HCT116 (cell line): ENCODE results near the gene ASPG. TPM values are rescaled to one million over a fixed set of nuclear protein-coding genes. Genes with fewer than 3 reads are reported as not detected.
A peak's percentile ranks its signal among the peaks of the same experiment; 100 is the strongest.

ENCODE experiments used
- ATAC-seq: fragments of 200-7000 bp; cut with Tn5 transposase; 2 replicates; pipeline ENCODE4 v1.9.1; 2020; ENCODE audit warnings: mild to moderate bottlenecking, moderate library complexity
- BruUV-seq: library from RNA; stranded (reverse); fragments of 400-500 nt; replicated peaks from 2 replicates; lab custom pipeline; 2021; lab: Mats Ljungman, UMichigan
- CTCF ChIA-PET: fragments of 300-600 bp; sonication (Branson Sonifier 250); formaldehyde crosslinking; loops from one replicate; lab custom pipeline; 2021; ENCODE audit warnings: antibody characterized with exemption; lab: Charles Lee
- POLR2A ChIA-PET: fragments of 300-600, 350-600 bp; sonication (Branson Sonifier 250); formaldehyde crosslinking; loops from one replicate; lab custom pipeline; 2021; ENCODE audit warnings: antibody characterized with exemption; lab: Charles Lee
- RAD21 ChIA-PET, 2 experiments: fragments of 300-600 bp; sonication (Branson Sonifier 250); formaldehyde crosslinking; loops; one replicate each; lab custom pipeline; 2023; ENCODE audit warnings: low total read pairs in 2 of 2; ENCODE audit not compliant: uncharacterized antibody in 2 of 2, unreplicated experiment in 2 of 2, low non-redundant PET in 1 of 2; lab: Charles Lee
- DNase-seq: peaks from one replicate; pipeline ENCODE4 v3.0.0-alpha.2; 2010; ENCODE audit warnings: low read depth, low spot score
- H2AFZ ChIP-seq: fragments of 200-600 bp; shearing (Covaris generic), sonication (generic); 2 replicates; pipeline ENCODE4 v1.6.1; 2017; ENCODE audit warnings: low read depth, mixed run types, mixed read lengths, antibody characterized with exemption, low read length; ENCODE audit not compliant: poor library complexity, severe bottlenecking
- H3K27ac ChIP-seq: 2 replicates; pipeline ENCODE4 v1.5.1; 2012; ENCODE audit warnings: low read depth, low read length
- H3K27me3 ChIP-seq: fragments of 200-600 bp; sonication (generic); 2 replicates; pipeline ENCODE4 v1.6.1; 2016; ENCODE audit warnings: mixed run types, low read length, mixed read lengths; ENCODE audit not compliant: insufficient read depth
- H3K36me3 ChIP-seq, 2 experiments: fragments of 200-500 bp in 1 of 2; fragments of 200-600 bp in 1 of 2; sonication (Bioruptor generic) in 1 of 2; sonication (generic) in 1 of 2; 2 replicates each; pipeline versions ENCODE4 v1.5.1 to v1.6.1; 2014 to 2016; ENCODE audit warnings: low read length in 2 of 2, inconsistent platforms in 1 of 2, mixed read lengths in 1 of 2, mixed run types in 1 of 2; ENCODE audit not compliant: insufficient read depth in 2 of 2, control insufficient read depth in 1 of 2
- H3K4me1 ChIP-seq, 2 experiments: fragments of 200-600 bp in 1 of 2; sonication (generic) in 1 of 2; 2 replicates each; pipeline versions ENCODE4 v1.5.1 to v1.6.1; 2012 to 2017; ENCODE audit warnings: low read length in 2 of 2, inconsistent platforms in 1 of 2, mild to moderate bottlenecking in 1 of 2, mixed read lengths in 1 of 2, mixed run types in 1 of 2, moderate library complexity in 1 of 2; ENCODE audit not compliant: insufficient read depth in 2 of 2, control insufficient read depth in 1 of 2
- H3K4me2 ChIP-seq: fragments of 200-600 bp; sonication (generic); 2 replicates; pipeline ENCODE4 v1.6.1; 2017; ENCODE audit warnings: mixed run types, low read length, mixed read lengths
- H3K4me3 ChIP-seq, 2 experiments: fragments of 200-600 bp in 1 of 2; sonication (generic) in 1 of 2; replicated peaks in 1 of 2; 2 replicates each; pipeline ENCODE4 v1.5.1; 2011 to 2016; ENCODE audit warnings: low read length in 2 of 2, control low read depth in 1 of 2, low read depth in 1 of 2, mild to moderate bottlenecking in 1 of 2, mixed read lengths in 1 of 2, mixed run types in 1 of 2
- H3K79me2 ChIP-seq: fragments of 200-600 bp; sonication (generic); 2 replicates; pipeline ENCODE4 v1.6.1; 2017; ENCODE audit warnings: mild to moderate bottlenecking, mixed run types, low read length, moderate library complexity, mixed read lengths; ENCODE audit not compliant: insufficient read depth
- H3K9ac ChIP-seq: fragments of 200-600 bp; sonication (generic); 2 replicates; pipeline ENCODE4 v1.6.1; 2016; ENCODE audit warnings: low read length, mixed read lengths
- H3K9me2 ChIP-seq: fragments of 200-600 bp; sonication (generic), shearing (Covaris generic); 2 replicates; pipeline ENCODE4 v1.6.1; 2017; ENCODE audit warnings: mixed run types, mild to moderate bottlenecking, moderate library complexity; ENCODE audit not compliant: insufficient read depth
- H3K9me3 ChIP-seq, 2 experiments: fragments of 200-500 bp in 1 of 2; fragments of 200-600 bp in 1 of 2; sonication (Bioruptor generic) in 1 of 2; sonication (generic) in 1 of 2; 2 replicates each; pipeline ENCODE4 v1.6.1; 2014 to 2017; ENCODE audit warnings: low read length in 2 of 2, mixed read lengths in 2 of 2, inconsistent platforms in 1 of 2, low read depth in 1 of 2, mild to moderate bottlenecking in 1 of 2, mixed run types in 1 of 2, moderate library complexity in 1 of 2; ENCODE audit not compliant: control insufficient read depth in 1 of 2, insufficient read depth in 1 of 2
- H4K20me1 ChIP-seq: fragments of 200-600 bp; sonication (generic), shearing (Covaris generic); 2 replicates; pipeline ENCODE4 v1.6.1; 2017; ENCODE audit warnings: mixed run types, mild to moderate bottlenecking, moderate library complexity; ENCODE audit not compliant: insufficient read depth
- CBX3 ChIP-seq: IDR thresholded peaks from 2 replicates; pipeline ENCODE4 v1.6.1; 2012; ENCODE audit warnings: low read depth
- CEBPB ChIP-seq: IDR thresholded peaks from 2 replicates; pipeline ENCODE4 v1.6.1; 2012; ENCODE audit warnings: low read depth
- EGR1 ChIP-seq: IDR thresholded peaks from 2 replicates; pipeline ENCODE4 v1.6.1; 2012; ENCODE audit warnings: low read depth
- ELF1 ChIP-seq: IDR thresholded peaks from 2 replicates; pipeline ENCODE4 v1.6.1; 2012; ENCODE audit warnings: low read depth, borderline replicate concordance
- EZH2 ChIP-seq: fragments of 200-600 bp; sonication (generic); IDR thresholded peaks from 2 replicates; pipeline ENCODE4 v1.6.1; 2017; ENCODE audit warnings: antibody characterized with exemption, mixed run types
- EZH2phosphoT487 ChIP-seq: fragments of 200-600 bp; IDR thresholded peaks from 2 replicates; pipeline ENCODE4 v1.6.1; 2018; ENCODE audit warnings: antibody characterized with exemption, borderline replicate concordance
- RAD21 ChIP-seq: IDR thresholded peaks from 2 replicates; pipeline ENCODE4 v1.6.1; 2012; ENCODE audit warnings: low read depth, mild to moderate bottlenecking
- SIN3A ChIP-seq: IDR thresholded peaks from 2 replicates; pipeline ENCODE4 v1.6.1; 2012; ENCODE audit warnings: low read depth
- SP1 ChIP-seq: IDR thresholded peaks from 2 replicates; pipeline ENCODE4 v1.6.1; 2012; ENCODE audit warnings: low read depth
- SRF ChIP-seq: IDR thresholded peaks from 2 replicates; pipeline ENCODE4 v1.6.1; 2012; ENCODE audit warnings: low read depth
- TCF7L2 ChIP-seq: IDR thresholded peaks from 2 replicates; pipeline ENCODE4 v1.7.0; 2011; ENCODE audit warnings: borderline replicate concordance, inconsistent platforms; ENCODE audit not compliant: insufficient read depth, insufficient read length; ENCODE audit errors: extremely low read depth
- YY1 ChIP-seq: IDR thresholded peaks from 2 replicates; pipeline ENCODE4 v1.6.1; 2011; ENCODE audit warnings: low read length, low read depth, moderate library complexity, mild to moderate bottlenecking; ENCODE audit not compliant: insufficient replicate concordance; ENCODE audit errors: extremely low read depth
- ZFX ChIP-seq: fragments of 450-650 bp; IDR thresholded peaks from 2 replicates; pipeline ENCODE4 v1.6.1; 2017
- ZNF274 ChIP-seq: fragments of 200-500 bp; sonication (Bioruptor generic); IDR thresholded peaks from 2 replicates; pipeline ENCODE4 v1.6.1; 2014; ENCODE audit warnings: mild to moderate bottlenecking, low read depth, low read length, inconsistent platforms
- intact Hi-C: fragments of 100-400 bp; cut with micrococcal nuclease; formaldehyde crosslinking; loops from 2 replicates; pipeline ENCODE4 v1.10.0; 2022
- total RNA-seq: library from RNA; stranded (reverse); gene quantifications from one replicate; pipeline ENCODE4 v1.2.1, GENCODE V29; 2021; ENCODE audit not compliant: unreplicated experiment
- TF ChIP-seq, protein P1 (sequence below): IDR thresholded peaks from 2 replicates; pipeline ENCODE4 v1.6.1; 2012; ENCODE audit warnings: low read depth
- TF ChIP-seq, protein P2 (sequence below): IDR thresholded peaks from 2 replicates; pipeline ENCODE4 v1.6.1; 2012
- TF ChIP-seq, protein P3 (sequence below): IDR thresholded peaks from 2 replicates; pipeline ENCODE4 v1.6.1; 2011; ENCODE audit warnings: mild to moderate bottlenecking, low read length, moderate library complexity; ENCODE audit not compliant: insufficient replicate concordance; ENCODE audit errors: extremely low read depth
- TF ChIP-seq, protein P4 (sequence below), 3 experiments: fragments of 200-600 bp in 1 of 3; sonication (generic) in 1 of 3; IDR thresholded peaks in 2 of 3; conservative IDR thresholded peaks in 1 of 3; 2 replicates each; pipeline ENCODE4 v1.5.1; 2012 to 2017; ENCODE audit warnings: low read depth in 2 of 3, low read length in 2 of 3, antibody characterized with exemption in 1 of 3, borderline replicate concordance in 1 of 3, control low read depth in 1 of 3, mild to moderate bottlenecking in 1 of 3, mixed read lengths in 1 of 3, mixed run types in 1 of 3, moderate library complexity in 1 of 3; ENCODE audit not compliant: insufficient read depth in 1 of 3

Gene ASPG
- total RNA-seq, 1 experiment from 2014 or later: not detected

DNA sequence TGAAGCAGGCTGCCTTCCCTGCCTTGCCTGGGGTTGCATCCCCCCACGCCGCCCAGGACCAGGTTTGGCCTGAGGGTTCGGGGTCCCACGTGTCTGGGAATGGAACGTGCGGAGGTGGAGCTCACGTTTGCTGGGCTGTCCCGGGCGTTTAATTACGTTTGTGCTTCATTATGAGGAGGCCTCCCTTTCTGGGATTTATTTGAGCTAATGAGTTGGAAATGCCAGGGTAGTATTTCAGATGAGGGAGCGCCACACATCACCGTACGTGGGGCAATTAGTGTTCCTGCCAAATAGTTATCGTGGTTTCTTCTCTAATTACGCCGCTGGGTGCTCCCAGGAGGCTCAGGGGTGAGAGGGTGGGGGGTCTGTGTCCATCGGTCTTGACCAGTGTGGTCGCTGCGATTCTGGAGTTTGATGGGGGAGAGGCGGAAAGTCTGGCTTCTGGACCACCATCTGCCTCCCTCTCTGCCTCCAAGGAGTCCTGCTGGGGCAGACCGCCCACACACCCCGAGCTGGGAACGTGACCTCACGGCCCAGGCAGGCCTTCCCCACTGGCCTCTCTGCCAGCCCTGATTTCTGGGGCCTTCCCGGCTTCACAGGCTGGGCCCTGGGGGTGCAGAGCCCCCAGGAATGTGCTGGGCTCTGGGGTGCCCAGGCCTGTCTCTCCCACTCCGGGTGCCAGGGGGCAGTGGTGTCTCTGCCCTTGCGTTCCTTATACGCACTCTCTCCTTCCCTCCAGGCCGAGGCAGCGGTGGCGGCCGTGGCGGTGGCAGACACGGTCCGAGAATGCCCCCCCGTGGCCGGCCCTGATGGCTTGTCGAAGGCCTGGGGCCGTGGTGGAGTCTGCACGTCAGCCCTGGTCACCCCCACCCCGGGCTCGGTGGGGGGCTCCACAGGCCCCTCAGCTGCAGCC lies 71.8 kb downstream of the ASPG start:
- H3K36me3 ChIP-seq: no peaks in the 10 kb centered on the region; a peak in 1 of 4 replicates
- ChIA-PET RAD21 (no interaction called here), POLR2A (no interaction called here), CTCF (no interaction called here)
- ATAC-seq: peak; percentile 50; the same call in 1 of the 2 replicates
- H3K4me2 ChIP-seq: no peak overlapping the region
- no peaks in the 10 kb centered on the region for H3K4me1 ChIP-seq
- no peak overlapping the region for H2AFZ ChIP-seq
- no peaks in the 10 kb centered on the region for H4K20me1 ChIP-seq
- H3K4me3 ChIP-seq: no peak overlapping the region
- H3K79me2 ChIP-seq: no peaks in the 10 kb centered on the region
- H3K9me3 ChIP-seq: no peaks in the 10 kb centered on the region
- BruUV-seq: no TSS peak
- TF ChIP-seq YY1: no peak
- TF ChIP-seq, protein P1, sequence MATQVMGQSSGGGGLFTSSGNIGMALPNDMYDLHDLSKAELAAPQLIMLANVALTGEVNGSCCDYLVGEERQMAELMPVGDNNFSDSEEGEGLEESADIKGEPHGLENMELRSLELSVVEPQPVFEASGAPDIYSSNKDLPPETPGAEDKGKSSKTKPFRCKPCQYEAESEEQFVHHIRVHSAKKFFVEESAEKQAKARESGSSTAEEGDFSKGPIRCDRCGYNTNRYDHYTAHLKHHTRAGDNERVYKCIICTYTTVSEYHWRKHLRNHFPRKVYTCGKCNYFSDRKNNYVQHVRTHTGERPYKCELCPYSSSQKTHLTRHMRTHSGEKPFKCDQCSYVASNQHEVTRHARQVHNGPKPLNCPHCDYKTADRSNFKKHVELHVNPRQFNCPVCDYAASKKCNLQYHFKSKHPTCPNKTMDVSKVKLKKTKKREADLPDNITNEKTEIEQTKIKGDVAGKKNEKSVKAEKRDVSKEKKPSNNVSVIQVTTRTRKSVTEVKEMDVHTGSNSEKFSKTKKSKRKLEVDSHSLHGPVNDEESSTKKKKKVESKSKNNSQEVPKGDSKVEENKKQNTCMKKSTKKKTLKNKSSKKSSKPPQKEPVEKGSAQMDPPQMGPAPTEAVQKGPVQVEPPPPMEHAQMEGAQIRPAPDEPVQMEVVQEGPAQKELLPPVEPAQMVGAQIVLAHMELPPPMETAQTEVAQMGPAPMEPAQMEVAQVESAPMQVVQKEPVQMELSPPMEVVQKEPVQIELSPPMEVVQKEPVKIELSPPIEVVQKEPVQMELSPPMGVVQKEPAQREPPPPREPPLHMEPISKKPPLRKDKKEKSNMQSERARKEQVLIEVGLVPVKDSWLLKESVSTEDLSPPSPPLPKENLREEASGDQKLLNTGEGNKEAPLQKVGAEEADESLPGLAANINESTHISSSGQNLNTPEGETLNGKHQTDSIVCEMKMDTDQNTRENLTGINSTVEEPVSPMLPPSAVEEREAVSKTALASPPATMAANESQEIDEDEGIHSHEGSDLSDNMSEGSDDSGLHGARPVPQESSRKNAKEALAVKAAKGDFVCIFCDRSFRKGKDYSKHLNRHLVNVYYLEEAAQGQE: no peak
- TF ChIP-seq EZH2phosphoT487: no peak
- TF ChIP-seq, protein P2, sequence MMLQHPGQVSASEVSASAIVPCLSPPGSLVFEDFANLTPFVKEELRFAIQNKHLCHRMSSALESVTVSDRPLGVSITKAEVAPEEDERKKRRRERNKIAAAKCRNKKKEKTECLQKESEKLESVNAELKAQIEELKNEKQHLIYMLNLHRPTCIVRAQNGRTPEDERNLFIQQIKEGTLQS: no peak
- TF ChIP-seq ZFX: no peak
- peak; percentile 29; the same call in 1 of the 2 replicates for TF ChIP-seq RAD21
- TF ChIP-seq EZH2: no peak
- TF ChIP-seq, protein P3, sequence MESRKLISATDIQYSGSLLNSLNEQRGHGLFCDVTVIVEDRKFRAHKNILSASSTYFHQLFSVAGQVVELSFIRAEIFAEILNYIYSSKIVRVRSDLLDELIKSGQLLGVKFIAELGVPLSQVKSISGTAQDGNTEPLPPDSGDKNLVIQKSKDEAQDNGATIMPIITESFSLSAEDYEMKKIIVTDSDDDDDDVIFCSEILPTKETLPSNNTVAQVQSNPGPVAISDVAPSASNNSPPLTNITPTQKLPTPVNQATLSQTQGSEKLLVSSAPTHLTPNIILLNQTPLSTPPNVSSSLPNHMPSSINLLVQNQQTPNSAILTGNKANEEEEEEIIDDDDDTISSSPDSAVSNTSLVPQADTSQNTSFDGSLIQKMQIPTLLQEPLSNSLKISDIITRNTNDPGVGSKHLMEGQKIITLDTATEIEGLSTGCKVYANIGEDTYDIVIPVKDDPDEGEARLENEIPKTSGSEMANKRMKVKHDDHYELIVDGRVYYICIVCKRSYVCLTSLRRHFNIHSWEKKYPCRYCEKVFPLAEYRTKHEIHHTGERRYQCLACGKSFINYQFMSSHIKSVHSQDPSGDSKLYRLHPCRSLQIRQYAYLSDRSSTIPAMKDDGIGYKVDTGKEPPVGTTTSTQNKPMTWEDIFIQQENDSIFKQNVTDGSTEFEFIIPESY: no peak
- no peak for TF ChIP-seq CEBPB
- no peak for TF ChIP-seq SIN3A
- no peak for TF ChIP-seq EGR1
- no peak for TF ChIP-seq CBX3
- no peak for TF ChIP-seq TCF7L2
- TF ChIP-seq ZNF274: no peak
- TF ChIP-seq, protein P4, sequence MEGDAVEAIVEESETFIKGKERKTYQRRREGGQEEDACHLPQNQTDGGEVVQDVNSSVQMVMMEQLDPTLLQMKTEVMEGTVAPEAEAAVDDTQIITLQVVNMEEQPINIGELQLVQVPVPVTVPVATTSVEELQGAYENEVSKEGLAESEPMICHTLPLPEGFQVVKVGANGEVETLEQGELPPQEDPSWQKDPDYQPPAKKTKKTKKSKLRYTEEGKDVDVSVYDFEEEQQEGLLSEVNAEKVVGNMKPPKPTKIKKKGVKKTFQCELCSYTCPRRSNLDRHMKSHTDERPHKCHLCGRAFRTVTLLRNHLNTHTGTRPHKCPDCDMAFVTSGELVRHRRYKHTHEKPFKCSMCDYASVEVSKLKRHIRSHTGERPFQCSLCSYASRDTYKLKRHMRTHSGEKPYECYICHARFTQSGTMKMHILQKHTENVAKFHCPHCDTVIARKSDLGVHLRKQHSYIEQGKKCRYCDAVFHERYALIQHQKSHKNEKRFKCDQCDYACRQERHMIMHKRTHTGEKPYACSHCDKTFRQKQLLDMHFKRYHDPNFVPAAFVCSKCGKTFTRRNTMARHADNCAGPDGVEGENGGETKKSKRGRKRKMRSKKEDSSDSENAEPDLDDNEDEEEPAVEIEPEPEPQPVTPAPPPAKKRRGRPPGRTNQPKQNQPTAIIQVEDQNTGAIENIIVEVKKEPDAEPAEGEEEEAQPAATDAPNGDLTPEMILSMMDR (IDR thresholded peaks at IDR 0.05 in 2 of 3, conservative IDR thresholded peaks at IDR 0.05 in 1 of 3; ENCODE audit: borderline replicate concordance in 1 of 3, insufficient read depth in 1 of 3, low read depth in 2 of 3, low read length in 2 of 3): peak in 2 of 3 experiments; percentile 10 to 18; a peak in 1 of 6 replicates
- TF ChIP-seq ELF1: no peak
- TF ChIP-seq SP1: no peak
- TF ChIP-seq SRF: no peak
- TF ChIP-seq, all 23 proteins: peak for 2
- H3K9ac ChIP-seq: no peak overlapping the region
- H3K9me2 ChIP-seq: no peaks in the 10 kb centered on the region
- DNase-seq: no peak
- H3K27me3 ChIP-seq: no peaks in the 10 kb centered on the region
- intact Hi-C loops: no loop called here
- H3K27ac ChIP-seq: no peak overlapping the region
